ENCODE data around the gene MLYCD. TPM values are rescaled to one million over a fixed set of nuclear protein-coding genes. Genes with fewer than 3 reads are reported as not detected.

Gene MLYCD
- total and polyA plus RNA-seq, 2 donors from 2014 or later: 8.8 to 9.1 TPM

DNA sequence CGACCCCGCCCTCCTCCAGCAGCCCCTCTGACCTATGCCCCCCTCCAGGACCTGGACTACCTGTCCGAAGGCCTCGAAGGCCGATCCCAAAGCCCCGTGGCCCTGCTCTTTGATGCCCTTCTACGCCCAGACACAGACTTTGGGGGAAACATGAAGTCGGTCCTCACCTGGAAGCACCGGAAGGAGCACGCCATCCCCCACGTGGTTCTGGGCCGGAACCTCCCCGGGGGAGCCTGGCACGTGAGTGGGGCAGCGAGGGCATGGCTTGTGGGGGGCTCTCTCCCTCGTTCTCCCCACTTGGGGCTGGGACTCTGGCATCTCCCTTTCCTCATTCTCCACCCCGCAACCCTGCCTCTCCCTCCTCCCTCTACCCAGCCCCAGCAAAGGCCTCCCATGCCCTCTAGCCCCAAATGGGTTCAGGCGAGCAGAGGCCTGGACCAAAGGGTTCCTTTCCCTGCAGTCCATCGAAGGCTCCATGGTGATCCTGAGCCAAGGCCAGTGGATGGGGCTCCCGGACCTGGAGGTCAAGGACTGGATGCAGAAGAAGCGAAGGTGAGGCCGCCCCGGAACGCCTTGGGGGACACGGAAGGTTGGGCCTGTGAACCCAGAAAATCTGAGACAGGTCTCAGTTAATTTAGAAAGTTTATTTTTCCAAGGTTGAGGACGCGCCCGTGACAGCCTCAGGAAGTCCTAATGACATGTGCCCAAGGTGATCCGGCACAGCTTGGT, 61.8 kb downstream of the MLYCD start:
- H3K27ac ChIP-seq (ENCODE audit: low read depth in 2 of 2, low read length in 2 of 2): no peak overlapping the region
- no peak for DNase-seq
- no peak for TF ChIP-seq CTCF (IDR thresholded peaks at IDR 0.05; ENCODE audit: borderline replicate concordance, extremely low read depth, insufficient read depth)

DNA sequence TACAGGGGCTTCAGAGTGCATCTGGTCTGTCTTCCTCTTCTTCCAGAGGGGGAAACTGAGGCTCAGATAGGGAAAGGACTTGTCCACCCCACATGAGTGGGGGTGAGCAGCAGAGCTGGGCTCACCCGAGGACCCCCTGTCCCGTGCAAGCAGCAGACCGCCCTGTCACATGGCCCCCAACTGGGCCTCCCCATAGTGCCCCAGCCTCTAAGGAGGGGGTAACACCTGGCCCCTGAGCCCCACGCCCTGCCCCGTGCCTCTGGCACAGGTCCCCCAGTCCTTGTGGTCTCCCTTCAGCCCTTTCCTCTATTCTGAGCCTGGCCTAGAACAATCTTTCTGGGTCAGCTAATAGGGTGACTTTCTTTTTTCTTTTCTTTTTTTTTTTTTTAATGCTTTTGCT, 62.7 kb downstream of the MLYCD start:
- Histone ChIP-seq H3K4me3 (ENCODE audit: low read length in 3 of 3) (no peak overlapping the region), H3K27ac (ENCODE audit: low read depth in 2 of 2, low read length in 2 of 2) (no peak overlapping the region), H3K4me1 (ENCODE audit: control insufficient read depth in 2 of 3, insufficient read depth in 2 of 3, low read depth in 1 of 3, low read length in 3 of 3) (no peaks in the 10 kb centered on the region), H3K36me3 (ENCODE audit: control insufficient read depth in 2 of 3, insufficient read depth in 3 of 3, low read length in 3 of 3) (peaks cover 0 to 27% (median 16%) of the 10 kb centered on the region in 3 donors), H3K27me3 (ENCODE audit: control insufficient read depth, insufficient read depth, low read length) (no peaks in the 10 kb centered on the region), H3K9ac (ENCODE audit: low read length in 3 of 3) (no peak overlapping the region), H3K9me3 (ENCODE audit: control insufficient read depth in 2 of 3, insufficient read depth in 1 of 3, low read length in 3 of 3) (no peaks in the 10 kb centered on the region)
- no peak for TF ChIP-seq CTCF (IDR thresholded peaks at IDR 0.05; ENCODE audit: borderline replicate concordance, extremely low read depth, insufficient read depth)
- FAIRE-seq (no peak), DNase-seq (no peak)
- intact Hi-C loops (cut with DNase I): loop anchor here (10.0 kb wide), 1 partner anchor 93 kb away; no protein-coding TSS in a partner anchor

More for the DNA sequence above, 61.8 kb downstream of the MLYCD start:
- Histone ChIP-seq H3K36me3 (ENCODE audit: control insufficient read depth in 2 of 3, insufficient read depth in 3 of 3, low read length in 3 of 3) (peaks cover 0 to 27% (median 16%) of the 10 kb centered on the region in 3 donors), H3K4me1 (ENCODE audit: control insufficient read depth in 2 of 3, insufficient read depth in 2 of 3, low read depth in 1 of 3, low read length in 3 of 3) (no peaks in the 10 kb centered on the region), H3K9me3 (ENCODE audit: control insufficient read depth in 2 of 3, insufficient read depth in 1 of 3, low read length in 3 of 3) (no peaks in the 10 kb centered on the region), H3K4me3 (ENCODE audit: low read length in 3 of 3) (no peak overlapping the region), H3K9ac (ENCODE audit: low read length in 3 of 3) (no peak overlapping the region), H3K27me3 (ENCODE audit: control insufficient read depth, insufficient read depth, low read length) (no peaks in the 10 kb centered on the region)
- intact Hi-C loops (cut with DNase I): loop anchor here (10.0 kb wide), 1 partner anchor 94 kb away; no protein-coding TSS in a partner anchor
- no peak for FAIRE-seq

DNA sequence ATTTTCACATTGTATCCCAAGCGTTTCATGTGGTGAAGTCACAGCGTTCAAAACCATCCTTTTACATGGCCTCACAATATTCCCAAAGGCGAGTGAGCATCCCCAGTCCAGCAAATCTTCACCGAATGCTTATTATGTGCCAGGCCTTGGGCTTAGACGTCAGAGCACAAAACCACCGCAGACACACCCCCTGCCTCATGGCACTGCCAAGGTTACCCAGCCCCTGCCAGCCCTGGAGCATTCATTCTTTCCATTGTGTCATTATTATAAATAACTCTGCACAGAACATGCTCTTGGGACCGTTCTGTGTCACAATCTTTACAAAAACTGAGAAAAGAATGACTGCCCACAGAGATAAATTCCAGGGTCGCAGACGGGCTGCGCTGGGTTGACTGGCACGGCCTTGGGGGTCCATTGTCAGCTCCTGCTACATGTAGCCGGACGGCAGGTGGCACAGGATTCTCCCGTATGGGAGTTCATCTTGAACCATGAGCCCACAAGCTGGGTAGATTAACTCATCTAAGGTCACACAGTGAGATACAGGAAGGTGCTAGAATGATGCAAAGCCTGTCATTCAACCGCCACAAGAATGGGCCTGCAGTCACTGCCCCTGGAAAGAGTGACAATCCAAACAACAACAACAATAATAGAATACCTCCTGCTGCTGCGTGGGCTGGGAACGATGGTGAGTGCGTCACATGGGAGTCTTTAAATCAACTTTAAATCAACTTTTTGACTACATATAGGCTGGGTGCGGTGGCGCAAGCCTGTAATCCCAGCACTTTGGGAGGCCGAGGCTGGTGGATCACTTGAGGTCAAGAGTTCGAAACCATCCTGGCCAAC, 64.6 kb downstream of the MLYCD start:
- Histone ChIP-seq H3K4me3 (ENCODE audit: low read length in 3 of 3) (no peak overlapping the region), H3K9ac (ENCODE audit: low read length in 3 of 3) (no peak overlapping the region), H3K4me1 (ENCODE audit: control insufficient read depth in 2 of 3, insufficient read depth in 2 of 3, low read depth in 1 of 3, low read length in 3 of 3) (no peaks in the 10 kb centered on the region), H3K9me3 (ENCODE audit: control insufficient read depth in 2 of 3, insufficient read depth in 1 of 3, low read length in 3 of 3) (no peaks in the 10 kb centered on the region), H3K36me3 (ENCODE audit: control insufficient read depth in 2 of 3, insufficient read depth in 3 of 3, low read length in 3 of 3) (peaks cover 0 to 27% (median 11%) of the 10 kb centered on the region in 3 donors), H3K27me3 (ENCODE audit: control insufficient read depth, insufficient read depth, low read length) (no peaks in the 10 kb centered on the region), H3K27ac (ENCODE audit: low read depth in 2 of 2, low read length in 2 of 2) (no peak overlapping the region)
- intact Hi-C loops (cut with DNase I): loop anchor here (10.0 kb wide), 1 partner anchor 91 kb away; no protein-coding TSS in a partner anchor
- no peak for FAIRE-seq
- no peak for DNase-seq
- no peak for TF ChIP-seq CTCF (IDR thresholded peaks at IDR 0.05; ENCODE audit: borderline replicate concordance, extremely low read depth, insufficient read depth)

Data from kidney (tissue), 14 donors.